B cell (primary cell): ENCODE results near the gene MYH10. TPM values are rescaled to one million over a fixed set of nuclear protein-coding genes. Genes with fewer than 3 reads are reported as not detected.

ENCODE experiments used
- ATAC-seq: fragments of 200-7000 bp; cut with Tn5 transposase; one replicate; pipeline ENCODE4 v1.10.0; 2021; ENCODE audit warnings: low read depth, mild to moderate bottlenecking, moderate number of reproducible peaks, moderate library complexity
- CTCF ChIA-PET: fragments of 350-600 bp; sonication (Branson Sonifier 250); formaldehyde crosslinking; loops from one replicate; lab custom pipeline; 2021; ENCODE audit warnings: antibody characterized with exemption, inconsistent platforms; lab: Charles Lee
- POLR2A ChIA-PET: fragments of 350-600 bp; sonication (Branson Sonifier 250); formaldehyde crosslinking; loops from one replicate; lab custom pipeline; 2021; ENCODE audit warnings: antibody characterized with exemption; lab: Charles Lee
- DNase-seq: peaks from one replicate; pipeline ENCODE4 v3.0.0; 2013
- H2AFZ ChIP-seq: 2 replicates; pipeline ENCODE4 v1.6.1; 2012; ENCODE audit warnings: mild to moderate bottlenecking, low read depth, low read length; ENCODE audit not compliant: insufficient read depth, poor library complexity, severe bottlenecking
- H3K27ac ChIP-seq, 2 donors: 1 replicate in 1 of 2; 2 replicates in 1 of 2; pipeline ENCODE4 v1.5.1; 2012 to 2013; ENCODE audit warnings: low read length in 2 of 2, mild to moderate bottlenecking in 2 of 2, moderate library complexity in 1 of 2
- H3K27me3 ChIP-seq, 4 experiments: fragments of 200-600 bp in 1 of 4; sonication (generic) in 1 of 4; replicated peaks in 1 of 4; 1 replicate in 2 of 4; 2 replicates in 2 of 4; pipeline versions ENCODE4 v1.6.1 to v1.7.0; 2013 to 2016; ENCODE audit warnings: low read length in 3 of 4, mild to moderate bottlenecking in 2 of 4, mixed read lengths in 1 of 4, moderate library complexity in 1 of 4; ENCODE audit not compliant: insufficient read depth in 4 of 4, control insufficient read depth in 3 of 4; ENCODE audit errors: control extremely low read depth in 1 of 4
- H3K36me3 ChIP-seq, 2 experiments: replicated peaks in 1 of 2; 1 replicate in 1 of 2; 2 replicates in 1 of 2; pipeline versions ENCODE4 v1.6.1 to v1.7.1; 2013; ENCODE audit warnings: low read length in 1 of 2; ENCODE audit not compliant: insufficient read depth in 2 of 2, control insufficient read depth in 1 of 2; ENCODE audit errors: control extremely low read depth in 1 of 2, extremely low read depth in 1 of 2
- H3K4me1 ChIP-seq, 2 donors: fragments of 200-600 bp in 1 of 2; sonication (generic) in 1 of 2; 1 replicate in 1 of 2; 2 replicates in 1 of 2; pipeline versions ENCODE4 v1.5.1 to v1.6.1; 2013 to 2017; ENCODE audit warnings: low read length in 2 of 2; ENCODE audit not compliant: control insufficient read depth in 2 of 2, insufficient read depth in 2 of 2
- H3K4me2 ChIP-seq: replicated peaks from 2 replicates; pipeline ENCODE3; 2012; ENCODE audit warnings: mild to moderate bottlenecking, low read depth, low read length; ENCODE audit not compliant: poor library complexity, severe bottlenecking
- H3K4me3 ChIP-seq, 5 experiments: fragments of 200-600 bp in 1 of 5; sonication (generic) in 1 of 5; 1 replicate in 3 of 5; 2 replicates in 2 of 5; pipeline versions ENCODE4 v1.5.1 to v1.7.0; 2011 to 2016; ENCODE audit warnings: low read length in 4 of 5, mild to moderate bottlenecking in 4 of 5, low read depth in 2 of 5, control low read depth in 1 of 5, moderate library complexity in 1 of 5; ENCODE audit not compliant: insufficient read depth in 1 of 5; ENCODE audit errors: control extremely low read depth in 1 of 5, extremely low read depth in 1 of 5
- H3K79me2 ChIP-seq: fragments of 200-600 bp; sonication (generic); one replicate; pipeline ENCODE4 v1.6.0; 2016; ENCODE audit warnings: low read length; ENCODE audit not compliant: control insufficient read depth, insufficient read depth
- H3K9ac ChIP-seq: fragments of 200-600 bp; sonication (generic); 2 replicates; pipeline ENCODE4 v1.6.1; 2017; ENCODE audit warnings: mild to moderate bottlenecking, low read length, moderate library complexity
- H3K9me3 ChIP-seq, 3 donors: one replicate each; pipeline versions ENCODE4 v1.6.1 to v1.7.1; 2013; ENCODE audit warnings: low read length in 2 of 3; ENCODE audit not compliant: control insufficient read depth in 2 of 3, insufficient read depth in 1 of 3; ENCODE audit errors: control extremely low read depth in 1 of 3
- H4K20me1 ChIP-seq: 2 replicates; pipeline ENCODE4 v1.6.0; 2012; ENCODE audit warnings: mild to moderate bottlenecking, low read length; ENCODE audit not compliant: insufficient read depth, control insufficient read depth, poor library complexity, severe bottlenecking
- H3K27ac Mint-ChIP-seq: one replicate; pipeline ENCODE4 v1.8.0; 2021; ENCODE audit warnings: mixed read lengths
- H3K27me3 Mint-ChIP-seq: one replicate; pipeline ENCODE4 v1.8.0; 2021; ENCODE audit warnings: mixed read lengths
- H3K4me1 Mint-ChIP-seq: one replicate; pipeline ENCODE4 v1.8.0; 2021; ENCODE audit warnings: mixed read lengths
- H3K4me3 Mint-ChIP-seq: one replicate; pipeline ENCODE4 v1.8.0; 2021; ENCODE audit warnings: mixed read lengths
- H3K9me3 Mint-ChIP-seq: one replicate; pipeline ENCODE4 v1.8.0; 2022; ENCODE audit warnings: mixed read lengths; ENCODE audit not compliant: insufficient read depth
- EZH2 ChIP-seq: IDR thresholded peaks from 2 replicates; pipeline ENCODE4 v1.6.1; 2012; ENCODE audit warnings: borderline replicate concordance, low read depth, mild to moderate bottlenecking, moderate library complexity, low read length; ENCODE audit not compliant: insufficient read depth, poor library complexity, severe bottlenecking
- WGBS: methylation state at CpG from one replicate; pipeline ENCODE4 v1.1.5; 2013; ENCODE audit warnings: missing lambda C conversion rate; ENCODE audit not compliant: insufficient coverage; 5-methylcytosine and 5-hydroxymethylcytosine counted together
- intact Hi-C: fragments of 100-400 bp; cut with micrococcal nuclease; formaldehyde crosslinking; loops from one replicate; pipeline ENCODE4 v1.10.0; 2022
- polyA plus RNA-seq: library from polyadenylated mRNA; depleted of rRNA; stranded (reverse); fragments of >200 nt; gene quantifications from 2 replicates; pipeline ENCODE4 v1.2.3, GENCODE V29; 2012
- total RNA-seq, 2 donors: library from RNA; stranded (reverse); fragments of 120-200 nt in 1 of 2; gene quantifications; 1 replicate in 1 of 2; 2 replicates in 1 of 2; pipeline versions ENCODE4 v1.2.3 to v1.2.4, GENCODE V29; 2013 to 2022
- TF ChIP-seq, protein P1 (sequence below): fragments of 200-600 bp; IDR thresholded peaks from one replicate; pipeline ENCODE4 v1.8.0; 2022; ENCODE audit warnings: antibody characterized with exemption, mild to moderate bottlenecking

MYH10 gene
- total and polyA plus RNA-seq, 2 donors (not counting 1 experiment from before 2014, with no cell fraction given), result 0.04 to 1.7 TPM

GRCh38 chr17:8614988-8615387, 15.5 kb downstream of the MYH10 start:
- Histone ChIP-seq H3K9me3 (peaks cover 0 to 3% (median 0%) of the 10 kb centered on the region in 3 donors), H3K9ac (no peak overlapping the region), H3K36me3 (no peaks in the 10 kb centered on the region), H3K79me2 (no peaks in the 10 kb centered on the region), H4K20me1 (no peaks in the 10 kb centered on the region), H3K4me2 (no peak overlapping the region), H3K27me3 (no peaks in the 10 kb centered on the region), H3K4me1 (no peaks in the 10 kb centered on the region), H3K27ac (no peak overlapping the region), H2AFZ (no peak overlapping the region), H3K4me3 (no peak overlapping the region)
- intact Hi-C loops, result no loop called here
- no peak for ATAC-seq
- ChIA-PET CTCF (no interaction called here), POLR2A (no interaction called here)
- DNase-seq, result no peak
- TF ChIP-seq, protein P1, sequence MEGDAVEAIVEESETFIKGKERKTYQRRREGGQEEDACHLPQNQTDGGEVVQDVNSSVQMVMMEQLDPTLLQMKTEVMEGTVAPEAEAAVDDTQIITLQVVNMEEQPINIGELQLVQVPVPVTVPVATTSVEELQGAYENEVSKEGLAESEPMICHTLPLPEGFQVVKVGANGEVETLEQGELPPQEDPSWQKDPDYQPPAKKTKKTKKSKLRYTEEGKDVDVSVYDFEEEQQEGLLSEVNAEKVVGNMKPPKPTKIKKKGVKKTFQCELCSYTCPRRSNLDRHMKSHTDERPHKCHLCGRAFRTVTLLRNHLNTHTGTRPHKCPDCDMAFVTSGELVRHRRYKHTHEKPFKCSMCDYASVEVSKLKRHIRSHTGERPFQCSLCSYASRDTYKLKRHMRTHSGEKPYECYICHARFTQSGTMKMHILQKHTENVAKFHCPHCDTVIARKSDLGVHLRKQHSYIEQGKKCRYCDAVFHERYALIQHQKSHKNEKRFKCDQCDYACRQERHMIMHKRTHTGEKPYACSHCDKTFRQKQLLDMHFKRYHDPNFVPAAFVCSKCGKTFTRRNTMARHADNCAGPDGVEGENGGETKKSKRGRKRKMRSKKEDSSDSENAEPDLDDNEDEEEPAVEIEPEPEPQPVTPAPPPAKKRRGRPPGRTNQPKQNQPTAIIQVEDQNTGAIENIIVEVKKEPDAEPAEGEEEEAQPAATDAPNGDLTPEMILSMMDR, result no peak
- no peak for TF ChIP-seq EZH2
- Mint-ChIP-seq H3K9me3 (no peaks in the 10 kb centered on the region), H3K4me3 (no peak overlapping the region), H3K27me3 (peaks cover 13% of the 10 kb centered on the region), H3K4me1 (no peaks in the 10 kb centered on the region), H3K27ac (no peak overlapping the region)
- WGBS, result no CpG with 5 or more reads among the region's 2 CpGs

DNA sequence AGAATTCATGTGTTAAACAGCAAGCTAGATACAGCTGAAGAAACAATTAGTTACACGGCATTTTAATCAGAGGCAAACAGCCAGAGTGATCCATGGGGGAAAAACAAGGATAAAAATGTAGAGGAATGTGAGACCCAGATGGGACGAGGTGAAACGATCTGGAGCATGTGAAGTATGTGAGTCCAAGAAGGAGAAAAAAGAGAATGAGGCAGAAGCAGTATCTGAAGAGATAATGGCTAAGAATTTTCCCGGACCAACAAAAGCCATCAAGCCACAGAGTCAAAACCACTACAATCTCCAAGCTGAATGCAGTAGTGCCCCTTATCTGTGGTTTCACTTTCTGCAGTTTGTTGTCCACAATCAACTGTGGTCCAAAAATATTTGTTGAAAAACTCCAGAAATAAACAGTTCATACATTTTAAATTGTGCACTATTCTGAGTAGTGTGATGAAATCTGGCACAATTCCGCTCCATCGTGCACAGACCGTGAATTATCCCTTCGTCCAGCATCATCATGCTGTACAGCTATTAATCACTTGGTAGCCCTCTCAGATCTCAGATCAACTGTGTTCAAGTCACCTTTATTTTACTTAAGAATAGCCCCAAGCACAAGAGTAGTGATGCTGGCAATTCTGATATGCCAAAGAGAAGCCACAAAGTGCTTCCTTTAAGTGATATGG, 18.8 kb downstream of the MYH10 start:
- Histone ChIP-seq H4K20me1 (no peaks in the 10 kb centered on the region), H3K9ac (no peak overlapping the region), H3K9me3 (peaks cover 0 to 3% (median 0%) of the 10 kb centered on the region in 3 donors), H3K4me1 (no peaks in the 10 kb centered on the region), H3K36me3 (no peaks in the 10 kb centered on the region), H3K4me3 (no peak overlapping the region), H3K27me3 (no peaks in the 10 kb centered on the region), H2AFZ (no peak overlapping the region), H3K27ac (no peak overlapping the region), H3K79me2 (no peaks in the 10 kb centered on the region), H3K4me2 (no peak overlapping the region)
- intact Hi-C loops, result no loop called here
- no peak overlapping the region for H3K4me3 Mint-ChIP-seq
- 100% methylated on average over 3 of the region's 8 CpGs for WGBS
- peaks cover 17% of the 10 kb centered on the region for H3K27me3 Mint-ChIP-seq
- CTCF ChIA-PET, result no interaction called here
- H3K27ac Mint-ChIP-seq, result no peak overlapping the region
- no peaks in the 10 kb centered on the region for H3K4me1 Mint-ChIP-seq
- no peaks in the 10 kb centered on the region for H3K9me3 Mint-ChIP-seq
- DNase-seq (no peak), ATAC-seq (no peak)
- POLR2A ChIA-PET, result no interaction called here
- TF ChIP-seq, protein P1, result no peak
- no peak for TF ChIP-seq EZH2
